ENCODE results near the gene SPAG4.

Gene SPAG4

DNA sequence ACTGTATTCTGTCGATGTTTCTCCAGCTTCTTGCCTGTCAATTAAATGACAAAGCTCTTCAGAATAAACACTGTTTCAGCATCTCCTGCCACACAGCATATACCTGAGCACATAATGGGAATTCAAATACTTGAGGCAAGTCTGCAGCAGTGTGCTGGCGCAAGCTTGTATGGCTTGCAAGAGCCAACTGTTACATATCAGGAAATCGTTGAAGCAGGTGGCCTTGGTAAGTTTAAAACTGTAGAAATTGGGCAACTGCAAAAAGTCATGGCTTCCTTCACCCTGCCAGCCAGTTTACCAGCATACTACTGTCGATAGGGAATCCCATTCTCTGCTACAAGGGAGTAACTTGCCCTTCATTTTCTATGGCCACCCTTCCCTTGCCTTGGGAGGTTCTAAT lies 26.1 kb downstream of the SPAG4 start:
- intact Hi-C loops (cut with DNase I) = no loop called here
- no peak for DNase-seq

DNA sequence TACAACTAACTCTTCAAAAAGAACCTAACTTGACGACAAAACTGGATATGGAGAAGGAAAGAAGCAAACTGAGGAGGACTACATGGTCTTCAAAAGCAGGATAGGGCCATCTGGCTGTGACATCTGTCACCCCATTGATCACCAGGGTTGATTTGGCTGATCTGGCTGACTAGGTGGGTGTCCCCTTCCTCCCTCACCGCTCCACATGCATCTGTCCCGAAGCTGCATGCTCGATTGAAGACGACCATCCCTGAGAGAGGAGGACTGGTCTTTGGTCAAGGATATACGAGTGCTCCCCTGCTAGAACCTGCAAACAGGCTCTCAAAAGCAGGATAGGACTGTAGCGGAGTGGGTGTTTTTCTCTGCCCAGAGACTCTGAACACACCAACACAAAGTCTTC lies 27.4 kb downstream of the SPAG4 start:
- intact Hi-C loops (cut with DNase I) = no loop called here
- DNase-seq = no peak

- DNase-seq = no peak
- intact Hi-C loops (cut with DNase I) = no loop called here
Observed at GRCh38 chr20:35644806-35645205, 29.2 kb downstream of the SPAG4 start.

DNA sequence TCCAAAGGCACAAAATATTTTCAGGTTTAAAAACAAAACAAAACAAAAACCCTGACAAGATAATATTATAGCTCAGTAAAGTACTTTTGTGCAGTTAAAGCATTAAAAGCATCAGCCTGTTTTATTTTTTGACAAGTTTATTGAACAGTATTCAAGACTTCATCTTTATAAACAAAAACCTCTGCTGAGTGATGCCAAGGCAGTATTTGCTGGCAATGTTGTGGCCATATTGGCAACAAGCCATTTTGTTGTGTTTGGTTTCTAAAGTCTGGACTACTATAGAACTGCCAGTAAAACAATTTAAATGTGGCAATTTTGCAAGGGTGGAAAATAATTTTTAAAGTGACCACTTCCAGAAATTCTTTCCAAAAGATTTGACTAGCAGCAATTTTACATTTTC lies 33.2 kb downstream of the SPAG4 start:
- intact Hi-C loops (cut with DNase I) = no loop called here
- DNase-seq = peak in 7 of 42 donors; percentile 13 to 58 (median 22)

- DNase-seq = no peak
- intact Hi-C loops (cut with DNase I) = no loop called here
Observed at GRCh38 chr20:35650632-35651031, 35.0 kb downstream of the SPAG4 start.

DNA sequence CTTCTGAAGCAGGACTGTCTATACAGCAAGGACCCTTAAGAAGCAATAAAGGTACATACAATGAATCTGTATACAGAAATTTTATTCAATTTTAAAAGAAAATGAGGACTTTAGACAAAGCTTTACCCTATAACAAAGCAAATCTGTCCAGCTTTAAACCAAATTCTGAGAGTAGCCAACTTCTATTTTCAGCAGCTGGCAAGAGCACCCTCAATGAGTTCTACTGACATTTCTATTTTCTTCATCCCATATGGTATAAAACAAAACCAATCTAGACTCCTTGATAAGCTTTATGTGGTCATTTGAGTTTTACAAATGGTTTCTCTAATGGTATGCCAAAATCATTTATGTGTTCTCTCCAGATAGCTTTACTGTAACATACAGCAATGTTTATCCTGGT lies 36.3 kb downstream of the SPAG4 start:
- intact Hi-C loops (cut with DNase I) = no loop called here
- DNase-seq = no peak

DNA sequence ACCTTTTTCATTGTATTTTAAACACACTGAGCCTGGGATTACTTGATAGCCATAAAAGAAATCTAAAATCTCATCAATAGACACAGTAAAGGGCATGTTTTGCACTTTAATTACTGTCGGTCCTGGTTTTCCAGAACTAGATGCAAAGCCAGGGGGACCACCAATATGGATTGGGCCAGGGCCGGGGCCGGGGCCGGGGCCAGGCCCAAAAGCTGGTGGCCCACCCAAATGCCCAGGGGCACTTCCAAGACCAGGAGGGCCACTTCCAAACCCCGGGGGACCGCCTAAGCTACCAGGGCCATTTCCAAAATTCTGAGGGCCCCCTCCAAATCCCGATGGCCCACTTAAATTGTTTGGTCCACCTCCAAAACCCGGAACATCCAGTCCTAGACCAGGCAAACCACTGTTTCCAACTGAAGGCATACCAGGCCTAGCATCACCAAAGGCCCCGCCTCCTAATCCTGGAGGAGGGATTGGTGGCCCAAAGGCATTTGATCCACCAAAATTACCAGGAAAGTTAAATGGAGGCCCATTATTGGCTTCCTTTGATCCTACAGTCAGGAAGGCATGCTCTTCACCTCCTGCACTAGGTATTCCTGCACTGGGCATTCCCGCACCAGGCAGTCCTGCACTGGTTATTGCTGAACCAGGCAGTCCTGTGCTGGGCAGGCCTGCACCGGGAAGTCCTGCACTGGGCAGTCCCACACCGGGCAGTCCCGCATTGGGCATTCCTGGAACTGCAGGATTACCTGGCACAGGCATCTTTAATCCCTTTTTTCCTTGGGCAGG lies 37.2 kb downstream of the SPAG4 start:
- intact Hi-C loops (cut with DNase I) = no loop called here
- DNase-seq = no peak

GRCh38 chr20:35653430-35653734 lies 37.8 kb downstream of the SPAG4 start:
- no peak for DNase-seq
- intact Hi-C loops (cut with DNase I) = no loop called here

DNA sequence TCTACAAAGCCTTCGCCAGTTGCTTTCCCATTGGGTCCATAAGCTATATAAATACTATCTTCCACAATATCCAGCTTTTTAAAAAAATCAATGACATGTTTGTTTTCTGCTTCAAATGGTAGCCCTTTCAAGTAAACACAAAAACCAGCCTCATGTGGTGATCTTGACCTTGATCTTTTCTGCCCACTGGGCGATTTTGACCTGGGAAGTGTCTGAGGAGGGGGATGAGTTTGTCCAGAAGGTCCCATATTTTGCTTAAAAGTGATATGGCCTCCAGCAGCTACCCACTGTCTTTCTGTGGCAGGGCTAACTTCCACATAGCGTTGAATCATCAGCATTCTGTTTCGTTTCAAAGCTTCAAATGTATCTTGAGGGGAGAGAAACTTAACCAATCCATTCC lies 38.3 kb downstream of the SPAG4 start:
- DNase-seq = no peak
- intact Hi-C loops (cut with DNase I) = no loop called here

- intact Hi-C loops (cut with DNase I) = no loop called here
- no peak for DNase-seq
Observed at GRCh38 chr20:35654415-35654814, 38.8 kb downstream of the SPAG4 start.

DNA sequence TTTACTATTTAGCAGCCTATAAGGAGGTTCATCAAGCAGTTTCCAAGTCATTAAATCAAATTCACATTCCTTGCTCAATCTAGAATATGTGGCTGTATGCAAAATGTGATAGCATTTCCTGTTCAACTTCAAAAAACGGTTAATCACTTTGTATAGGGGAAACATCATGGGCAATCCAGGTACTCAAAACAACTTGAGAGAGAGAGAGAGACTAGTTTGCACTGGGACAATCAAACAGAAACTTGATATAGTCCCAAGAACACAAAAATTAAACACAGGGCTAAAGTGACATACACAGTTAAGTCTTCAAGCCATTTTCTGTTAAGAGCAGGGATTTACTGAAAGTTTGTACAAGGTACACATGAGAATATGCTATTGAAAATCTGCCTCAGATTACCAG lies 41.6 kb downstream of the SPAG4 start:
- intact Hi-C loops (cut with DNase I) = no loop called here
- no peak for DNase-seq

- intact Hi-C loops (cut with DNase I) = loop anchor here (5.0 to 10.0 kb wide), 2 partner anchors 46 to 82 kb away; partner anchors contain the start of genes RBM39 and SPAG4
- no peak for DNase-seq
Observed at GRCh38 chr20:35660122-35660937, 44.7 kb downstream of the SPAG4 start.

- intact Hi-C loops (cut with DNase I) = loop anchor here (5.0 to 10.0 kb wide), 2 partner anchors 46 to 81 kb away; partner anchors contain the start of genes RBM39 and SPAG4
Observed at GRCh38 chr20:35661053-35661452, 45.4 kb downstream of the SPAG4 start.

GRCh38 chr20:35661908-35662307 lies 46.3 kb downstream of the SPAG4 start:
- intact Hi-C loops (cut with DNase I) = loop anchor here (5.0 to 10.0 kb wide), 2 partner anchors 47 to 80 kb away; partner anchors contain the start of genes RBM39 and SPAG4
- no peak for DNase-seq

More at GRCh38 chr20:35661053-35661452, 45.4 kb downstream of the SPAG4 start:
- DNase-seq = no peak

DNA sequence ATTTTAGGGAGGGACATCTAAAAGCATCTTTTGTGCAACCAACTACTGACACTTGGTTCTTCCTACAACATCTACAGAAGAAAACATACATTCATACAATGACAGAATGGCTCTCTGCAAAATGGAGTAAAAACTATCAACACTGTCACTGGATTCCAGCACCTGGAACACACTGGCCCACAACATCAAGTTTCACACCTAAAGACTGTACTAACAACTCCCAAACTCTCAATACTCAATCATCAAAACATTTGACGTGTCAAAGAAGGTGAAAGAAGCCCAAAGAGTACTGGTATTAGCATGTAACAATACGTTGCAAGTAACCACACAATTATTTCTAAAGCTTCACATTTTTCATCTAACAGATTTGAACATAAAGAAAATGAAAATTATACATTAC lies 46.9 kb downstream of the SPAG4 start:
- intact Hi-C loops (cut with DNase I) = loop anchor here (5.0 to 10.0 kb wide), 2 partner anchors 48 to 80 kb away; partner anchors contain the start of genes RBM39 and SPAG4
- DNase-seq = no peak

DNA sequence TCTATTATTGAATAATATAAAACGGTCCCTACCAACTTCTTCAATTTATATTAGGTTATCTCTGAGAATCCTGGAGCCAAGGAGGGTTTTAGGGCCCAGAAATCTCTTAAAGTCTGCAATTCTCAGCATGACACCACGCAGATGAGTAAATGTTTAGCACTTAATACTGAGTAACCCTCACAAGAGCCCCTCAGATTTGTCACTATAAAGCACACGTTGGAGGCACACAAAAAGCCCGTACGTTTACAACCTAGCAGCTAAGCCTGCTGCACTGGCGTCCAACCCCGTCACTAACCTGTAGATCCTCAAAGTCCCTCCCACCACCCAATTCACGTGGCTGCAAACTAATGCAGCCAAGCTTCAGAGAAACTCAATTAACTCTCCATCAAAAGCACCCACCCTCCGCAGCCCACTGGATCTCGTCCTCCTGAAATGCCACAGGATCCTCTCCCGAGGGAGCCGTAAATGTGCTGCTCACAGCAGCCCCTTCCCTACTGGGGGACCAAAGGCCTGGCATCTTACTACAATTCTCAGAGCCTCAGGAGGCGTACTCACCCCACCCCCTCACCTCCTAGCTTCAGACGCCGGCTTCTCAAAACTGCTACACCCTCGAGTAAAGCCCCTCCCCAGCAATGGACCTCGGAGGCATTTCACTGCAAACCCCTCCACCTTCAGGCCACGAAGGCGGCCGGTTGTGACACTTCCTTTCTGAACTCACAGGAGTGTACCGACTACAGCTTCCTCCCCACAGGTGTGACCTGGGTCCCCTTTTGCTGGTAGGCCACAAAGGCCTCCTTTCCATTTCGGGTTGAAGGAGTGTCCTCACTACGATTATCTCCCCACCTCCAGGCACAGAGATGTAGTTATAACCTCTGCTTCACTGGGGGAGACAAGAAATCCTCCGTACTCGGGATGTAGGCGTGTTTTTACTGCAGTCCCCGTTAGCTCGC lies 48.2 kb downstream of the SPAG4 start:
- intact Hi-C loops (cut with DNase I) = loop anchor here (5.0 to 10.0 kb wide), 2 partner anchors 49 to 79 kb away; partner anchors contain the start of genes RBM39 and SPAG4
- peak in 39 of 42 donors; percentile 10 to 74 (median 47) for DNase-seq

- intact Hi-C loops (cut with DNase I) = loop anchor here (5.0 to 10.0 kb wide), 2 partner anchors 50 to 78 kb away; partner anchors contain the start of genes RBM39 and SPAG4
- peak; percentile 85 to 97 (median 94) for DNase-seq
Observed at GRCh38 chr20:35664466-35665206, 49.0 kb downstream of the SPAG4 start, which contains the start of the genes CPNE1 and RBM12. TSS of gene CPNE1 (minus strand) at chr20:35664900. CDS start at chr20:35632923, 31,977 bp downstream. TSS of gene RBM12 (minus strand) at chr20:35664900. CDS start at chr20:35655322, 9,578 bp downstream.

DNA sequence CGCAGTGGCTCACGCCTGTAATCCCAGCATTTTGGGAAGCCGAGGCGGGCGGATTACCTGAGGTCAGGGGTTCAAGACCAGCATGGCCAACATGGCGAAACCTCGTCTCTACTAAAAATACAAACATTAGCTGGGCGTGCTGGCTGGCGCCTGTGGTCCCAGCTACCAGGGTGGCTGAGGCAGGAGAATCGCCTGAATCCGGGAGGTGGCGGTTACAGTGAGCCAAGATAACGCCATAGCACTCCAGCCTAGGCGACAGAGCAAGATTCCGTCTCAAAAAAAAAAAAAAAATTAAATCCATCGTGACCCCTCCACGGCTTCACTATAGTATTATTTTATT lies 50.3 kb downstream of the SPAG4 start:
- intact Hi-C loops (cut with DNase I) = loop anchor here (10.0 kb wide), 1 partner anchor 51 kb away; the partner anchor contains the start of gene SPAG4
- no peak for DNase-seq

Data from head of caudate nucleus (tissue), 42 donors.